Measurements from ENCODE around the gene FANCC.

GRCh38 chr9:95128177-95128524 lies 189.4 kb downstream of the FANCC start:
- no peak for TF ChIP-seq CTCF (IDR thresholded peaks at IDR 0.05; ENCODE audit: control extremely low read depth in 1 of 3, insufficient read depth in 1 of 3, low read depth in 1 of 3, low read length in 3 of 3)
- TF ChIP-seq EGR1 (IDR thresholded peaks at IDR 0.05; ENCODE audit: borderline replicate concordance, low read depth, low read length) = no peak
- no peak for TF ChIP-seq RFX5 (IDR thresholded peaks at IDR 0.05; ENCODE audit: borderline replicate concordance, low read depth, low read length)
- no peak for TF ChIP-seq SIN3A (conservative IDR thresholded peaks at IDR 0.05 in 1 of 2, IDR thresholded peaks at IDR 0.05 in 1 of 2; ENCODE audit: low read depth in 1 of 2, low read length in 2 of 2)
- no peak for TF ChIP-seq POLR2A (IDR thresholded peaks at IDR 0.05; ENCODE audit: control extremely low read depth in 1 of 2, low read depth in 2 of 2, low read length in 2 of 2)
- no peak for TF ChIP-seq TEAD4 (IDR thresholded peaks at IDR 0.05; ENCODE audit: low read depth, low read length)
- no peak for TF ChIP-seq POLR2AphosphoS5 (IDR thresholded peaks at IDR 0.05; ENCODE audit: low read depth, low read length)
- TF ChIP-seq SIRT6 (IDR thresholded peaks at IDR 0.05; ENCODE audit: low read length) = no peak
- no peak for TF ChIP-seq CHD2 (IDR thresholded peaks at IDR 0.05; ENCODE audit: low read length)
- TF ChIP-seq KDM5A (IDR thresholded peaks at IDR 0.05; ENCODE audit: low read length) = no peak
- no peak for TF ChIP-seq ASH2L (IDR thresholded peaks at IDR 0.05; ENCODE audit: low read length)
- TF ChIP-seq TCF12 (IDR thresholded peaks at IDR 0.05; ENCODE audit: low read depth, low read length) = no peak
- TF ChIP-seq NRF1 (IDR thresholded peaks at IDR 0.05; ENCODE audit: low read depth, low read length) = no peak
